HG03342 (cell line): ENCODE data around the gene WSB1.

Experiments used
- ATAC-seq: cut with Tn5 transposase; IDR thresholded peaks from one replicate; pipeline ENCODE4 v1.9.1; 2021; ENCODE audit warnings: mild to moderate bottlenecking, moderate library complexity; ENCODE audit not compliant: unreplicated experiment

WSB1 gene

DNA sequence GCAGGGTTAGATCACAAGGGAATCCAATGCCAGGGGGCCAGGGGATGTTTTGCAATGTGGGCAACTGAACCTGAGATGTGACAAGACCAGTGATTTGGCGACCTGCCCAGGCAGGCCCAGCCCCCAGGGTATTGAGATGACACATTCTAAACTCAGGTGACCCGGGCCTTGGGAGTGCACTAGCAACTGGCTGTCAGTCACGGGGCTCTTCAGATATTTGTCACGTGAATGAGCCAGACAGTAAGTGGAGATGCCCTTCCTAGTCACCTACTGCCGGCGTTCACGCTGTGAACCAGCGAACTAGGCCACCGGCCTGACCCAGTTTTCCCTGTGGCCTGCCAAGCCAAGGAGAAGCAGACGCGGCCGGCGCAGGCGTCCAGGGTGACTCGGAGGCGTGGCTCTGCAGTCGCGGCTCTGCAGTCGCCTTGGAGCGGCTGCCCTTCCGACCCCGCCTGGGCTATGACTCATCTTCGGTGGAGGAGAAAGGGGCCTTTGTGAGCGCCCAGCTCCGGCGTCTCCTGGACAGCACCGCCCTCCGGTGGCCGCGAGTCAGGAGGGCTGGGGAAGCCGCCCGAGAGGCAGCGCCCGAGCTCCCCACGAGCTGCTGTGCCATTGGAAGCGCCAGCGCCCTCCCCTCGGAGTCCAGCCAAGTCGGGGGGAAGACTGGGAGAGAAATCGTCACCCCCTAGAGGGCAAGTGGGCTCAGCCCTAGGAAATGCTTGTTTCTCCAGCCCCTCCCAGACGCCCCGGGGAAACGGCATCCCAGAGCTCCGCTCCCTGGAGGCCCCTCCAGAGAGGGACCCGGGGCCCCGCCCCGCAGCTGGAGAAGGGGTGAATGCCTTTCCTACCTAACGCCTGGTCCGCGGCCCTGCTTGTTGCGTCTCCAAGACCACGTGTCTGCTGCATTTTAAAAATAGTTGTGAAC lies 38.8 kb downstream of the WSB1 start:
- ATAC-seq = peak; percentile 88

DNA sequence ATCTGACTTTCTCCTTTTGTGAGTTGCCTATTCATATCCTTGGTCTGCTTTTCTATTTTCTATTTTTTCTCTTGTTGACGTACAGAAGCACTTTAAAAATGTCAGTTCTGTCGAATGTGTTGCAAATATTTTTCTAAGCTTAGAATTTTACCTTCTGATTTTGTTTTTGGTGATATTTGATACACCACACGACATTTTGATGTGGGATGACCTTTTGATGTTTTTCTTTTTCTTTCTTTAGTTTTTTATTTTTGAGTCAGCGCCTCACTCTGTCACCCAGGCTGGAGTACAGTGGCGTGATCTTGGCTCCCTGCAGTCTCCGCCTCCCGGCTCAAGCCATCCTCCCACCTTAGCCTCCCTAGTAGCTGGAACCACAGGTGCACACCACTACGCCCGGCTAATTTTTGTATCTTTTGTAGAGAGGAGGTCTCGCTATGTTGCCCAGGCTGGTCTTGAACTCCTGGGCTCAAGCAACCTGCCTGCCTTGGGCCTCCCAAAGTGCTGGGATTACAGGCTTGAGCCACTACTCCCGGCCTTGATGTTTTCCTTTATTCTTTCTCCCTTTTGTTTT lies 39.6 kb downstream of the WSB1 start:
- ATAC-seq = no peak

DNA sequence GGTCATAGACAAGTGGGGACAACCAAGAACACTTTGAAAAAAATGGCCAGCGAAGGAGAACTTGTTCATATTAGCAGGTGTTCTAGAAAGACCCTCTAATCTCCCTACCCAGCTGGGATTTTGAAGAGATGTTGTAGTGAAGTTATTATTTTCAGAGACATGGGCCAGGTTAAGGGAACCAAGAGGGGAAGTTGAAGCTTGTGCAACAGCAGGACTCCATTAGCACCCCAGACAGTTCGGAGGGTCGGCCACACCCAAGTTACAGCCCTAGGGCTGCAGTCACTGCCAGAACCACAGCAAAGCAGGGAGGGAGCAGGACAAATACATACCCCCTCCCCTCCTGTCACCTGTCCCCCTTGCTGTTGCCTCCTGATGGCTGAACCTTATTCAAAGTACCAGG lies 42.3 kb downstream of the WSB1 start:
- no peak for ATAC-seq

DNA sequence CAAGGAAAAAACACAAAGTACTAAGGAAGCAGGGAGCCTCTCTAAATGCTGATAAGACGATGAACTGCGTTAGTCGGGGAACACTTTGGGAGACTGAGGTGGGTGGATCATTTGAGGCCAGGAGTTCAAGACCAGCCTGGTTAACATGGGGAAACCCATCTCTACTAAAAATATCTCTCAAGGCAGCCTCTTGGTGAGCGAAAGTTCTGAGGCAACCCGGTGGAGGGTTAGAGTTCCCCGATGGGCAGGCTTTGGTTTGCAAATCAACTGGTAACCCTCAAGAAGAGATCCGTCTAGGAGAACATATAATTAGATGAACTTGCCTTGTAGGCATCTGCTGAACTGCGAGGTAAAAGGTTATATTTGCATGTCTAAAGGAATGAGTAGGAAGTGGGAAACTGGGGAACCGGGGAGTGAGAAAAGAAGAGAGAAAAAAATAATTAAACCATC lies 44.6 kb downstream of the WSB1 start:
- no peak for ATAC-seq

DNA sequence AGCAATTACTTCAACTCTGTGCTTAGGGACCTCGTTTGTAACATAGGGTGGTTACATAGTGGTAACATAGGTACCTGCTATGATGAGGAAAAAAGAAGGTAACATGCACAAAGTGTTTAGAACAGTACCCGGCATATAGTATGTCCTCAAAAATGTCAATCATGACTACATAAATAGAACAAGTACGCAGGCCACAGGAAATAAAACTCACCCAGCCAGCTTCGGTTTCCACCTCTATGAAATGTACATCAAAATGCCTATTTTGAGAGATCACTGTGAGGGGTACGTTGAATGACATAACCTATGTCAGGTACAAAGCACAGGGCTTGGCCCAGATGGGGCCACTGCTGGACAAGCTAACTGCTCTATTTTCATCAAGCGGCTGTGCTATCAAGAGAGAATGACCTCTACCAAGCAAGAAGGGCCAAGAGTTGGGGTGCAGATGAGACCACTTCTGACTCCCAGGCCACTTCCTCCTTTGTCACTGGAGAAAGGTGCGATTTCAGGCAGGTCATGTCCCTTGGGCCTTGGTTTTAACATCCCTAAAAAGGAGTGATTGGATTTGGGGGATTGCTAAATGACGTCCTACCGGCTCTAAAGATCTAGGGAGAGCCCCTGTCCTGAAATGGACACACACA lies 45.4 kb downstream of the WSB1 start:
- ATAC-seq = no peak

DNA sequence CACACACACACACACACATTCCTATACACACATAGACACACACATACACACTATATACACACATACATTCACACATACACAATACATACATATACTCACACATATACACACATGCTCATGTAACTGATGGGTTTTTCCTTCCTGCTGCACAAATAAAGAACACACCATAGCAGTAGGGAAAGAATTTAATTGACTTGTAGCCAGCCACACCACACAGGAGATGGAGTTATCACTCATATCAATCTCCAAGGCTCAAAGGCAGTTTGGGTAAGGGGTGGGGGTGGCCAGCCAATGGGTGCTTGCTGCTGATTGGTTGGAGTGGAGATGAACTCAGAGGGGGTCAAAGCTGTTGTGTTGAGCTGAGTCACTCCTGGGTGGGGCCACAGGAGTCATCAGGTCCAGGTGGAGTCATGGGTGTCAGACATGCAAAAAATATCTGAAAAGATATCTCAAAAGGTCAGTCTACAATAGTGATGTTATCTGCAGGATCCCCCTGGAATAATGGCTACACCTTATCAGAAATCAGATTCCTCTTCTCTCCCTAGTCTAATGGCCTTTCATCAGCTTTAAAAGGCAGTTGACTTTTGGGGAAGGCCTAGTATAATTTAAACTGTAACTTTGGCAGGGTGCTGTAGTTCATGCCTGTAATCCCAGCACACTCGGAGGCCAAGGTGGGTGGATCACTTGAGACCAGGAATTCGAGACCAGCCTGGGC lies 46.1 kb downstream of the WSB1 start:
- no peak for ATAC-seq

DNA sequence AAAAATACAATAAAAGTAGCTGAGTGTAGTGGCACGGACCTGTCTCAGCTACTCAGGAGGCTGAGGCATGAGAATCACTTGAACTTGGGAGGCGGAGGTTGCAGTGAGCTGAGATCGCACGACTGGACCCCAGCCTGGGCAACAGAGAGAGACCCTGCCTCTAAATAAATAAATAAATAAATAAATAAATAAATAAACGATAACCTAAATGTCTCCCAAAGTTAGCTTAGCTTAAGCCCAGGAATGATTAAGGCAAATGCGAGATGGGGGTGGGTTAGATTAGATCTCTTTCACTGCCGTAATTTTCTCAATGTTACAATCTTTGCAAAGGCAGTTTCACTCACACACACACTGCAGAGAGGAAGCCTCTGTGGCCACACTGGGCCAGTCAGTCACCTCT lies 46.7 kb downstream of the WSB1 start:
- ATAC-seq = no peak

DNA sequence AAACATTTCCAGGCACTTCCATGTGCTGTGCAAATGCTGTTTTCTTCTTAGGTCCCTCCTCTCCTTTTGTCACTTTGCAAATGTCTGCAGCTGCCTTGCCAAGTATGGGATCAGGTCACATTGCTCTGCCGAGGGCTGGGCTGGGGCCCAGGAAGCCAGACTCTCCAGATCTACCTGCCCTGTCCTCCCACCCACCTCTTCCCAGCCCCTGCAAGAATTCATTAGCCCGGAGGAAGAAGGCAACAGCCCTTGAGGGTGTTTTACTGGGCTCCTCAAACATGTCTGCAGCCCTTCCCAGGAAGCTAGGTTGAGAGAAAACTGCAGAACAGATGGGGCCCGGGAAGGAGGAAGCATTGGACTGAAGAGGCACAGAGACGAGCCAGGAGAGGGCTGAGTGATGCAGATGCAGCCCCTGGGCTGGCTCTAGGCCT lies 47.1 kb downstream of the WSB1 start:
- ATAC-seq = no peak

DNA sequence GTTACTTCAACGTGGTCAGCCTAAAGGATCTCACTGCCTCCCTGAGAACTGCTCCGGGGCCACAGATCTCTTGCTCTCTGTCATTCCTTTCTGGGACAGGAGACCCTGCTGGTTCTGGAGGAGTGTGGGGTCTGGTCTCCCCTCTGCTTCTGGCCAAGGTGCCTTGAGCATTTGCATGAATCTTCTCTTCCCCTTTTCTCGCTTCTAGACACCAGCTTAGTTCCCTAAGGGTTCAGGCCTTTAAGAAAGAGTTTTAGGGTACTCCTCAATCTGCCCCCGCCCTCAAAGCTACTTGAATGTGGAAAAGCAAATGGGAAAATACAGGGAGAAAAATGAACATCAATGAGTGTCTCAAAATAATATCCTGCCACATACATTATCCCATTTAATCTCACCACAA lies 48.1 kb downstream of the WSB1 start:
- ATAC-seq = no peak

DNA sequence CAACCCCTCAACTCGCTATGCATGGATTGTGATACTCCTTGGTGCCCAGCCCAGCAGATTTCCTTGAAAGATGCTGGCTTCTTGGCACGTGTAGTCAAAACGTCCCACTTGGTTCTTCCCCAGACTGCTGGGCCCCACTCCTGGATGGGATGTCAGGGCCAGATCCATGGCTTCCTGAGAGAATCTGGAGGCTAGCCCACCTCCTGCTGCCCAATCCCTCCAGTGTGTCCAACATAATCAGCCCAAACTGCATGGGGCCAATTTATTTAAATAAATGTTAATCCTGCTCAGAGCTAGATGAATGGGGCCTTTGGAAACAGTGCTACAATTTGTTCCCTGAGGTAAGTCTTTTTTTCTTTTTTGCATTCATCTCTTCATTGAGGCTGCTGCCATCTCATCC lies 49.4 kb downstream of the WSB1 start:
- no peak for ATAC-seq

DNA sequence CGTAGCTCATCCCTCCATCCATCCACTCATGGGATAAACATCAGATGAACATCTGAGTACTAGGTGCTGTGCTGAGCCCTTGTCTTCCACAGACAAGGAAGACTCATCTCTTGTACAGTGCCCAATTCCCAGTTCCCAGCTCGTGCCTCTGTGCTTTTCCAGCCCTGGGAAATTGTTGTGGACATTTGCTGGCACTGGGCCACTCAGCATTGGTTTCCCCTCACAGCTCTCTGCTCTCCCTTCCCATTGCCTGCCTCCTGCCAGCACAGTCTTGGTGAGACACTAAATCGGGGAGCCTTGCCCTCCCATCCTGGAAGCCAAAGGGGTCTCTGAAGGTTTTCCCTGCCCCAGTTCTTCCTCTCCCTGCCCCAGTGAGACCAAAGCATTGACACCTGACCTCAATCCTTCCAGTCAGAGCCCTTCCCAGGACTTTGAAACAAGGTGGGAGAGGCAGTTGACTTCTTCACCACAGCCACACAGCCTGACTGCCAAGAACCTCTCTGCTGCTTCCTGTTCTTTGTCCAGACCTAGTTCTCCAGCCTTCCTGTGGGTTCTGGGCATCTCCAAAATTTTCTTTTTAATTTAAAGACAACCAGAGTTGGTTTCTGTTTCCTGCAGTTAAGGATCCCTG lies 50.2 kb downstream of the WSB1 start:
- no peak for ATAC-seq

DNA sequence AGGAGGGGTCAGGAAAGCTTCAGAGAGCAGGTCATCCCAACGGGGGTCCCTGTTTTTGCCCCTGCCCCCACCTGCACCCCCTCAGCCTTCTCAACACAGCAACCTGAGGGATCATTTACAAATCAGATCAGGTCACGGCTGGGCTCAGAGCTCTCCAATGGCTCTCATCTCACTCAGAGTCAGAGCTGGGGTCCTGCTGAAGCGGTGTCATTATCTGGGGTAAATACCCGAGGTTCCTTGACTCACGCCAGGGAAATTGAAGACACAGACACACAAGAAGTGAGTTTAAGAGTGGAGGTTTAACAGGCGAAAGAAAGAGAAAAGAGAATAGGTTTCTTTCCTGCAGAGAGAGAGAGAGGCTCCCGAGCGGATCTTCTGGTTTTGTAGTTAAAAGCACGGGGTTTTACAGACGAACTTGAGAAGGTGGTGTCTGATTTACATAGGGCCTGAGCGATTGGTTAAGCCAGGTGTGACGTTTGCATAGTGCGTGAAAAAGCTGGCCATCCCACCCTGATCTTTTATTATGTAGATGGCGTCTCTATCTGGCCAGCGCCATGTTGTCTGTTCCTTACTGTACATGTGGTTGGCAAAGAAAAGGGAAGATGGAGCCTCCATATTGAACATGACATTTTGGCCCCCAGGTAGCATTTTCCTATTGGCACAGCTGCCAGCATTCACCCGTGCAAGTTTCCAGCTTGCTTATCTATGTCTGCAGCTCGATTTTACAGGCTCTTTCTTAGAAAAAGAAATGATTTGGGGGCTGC lies 51.4 kb downstream of the WSB1 start:
- no peak for ATAC-seq

DNA sequence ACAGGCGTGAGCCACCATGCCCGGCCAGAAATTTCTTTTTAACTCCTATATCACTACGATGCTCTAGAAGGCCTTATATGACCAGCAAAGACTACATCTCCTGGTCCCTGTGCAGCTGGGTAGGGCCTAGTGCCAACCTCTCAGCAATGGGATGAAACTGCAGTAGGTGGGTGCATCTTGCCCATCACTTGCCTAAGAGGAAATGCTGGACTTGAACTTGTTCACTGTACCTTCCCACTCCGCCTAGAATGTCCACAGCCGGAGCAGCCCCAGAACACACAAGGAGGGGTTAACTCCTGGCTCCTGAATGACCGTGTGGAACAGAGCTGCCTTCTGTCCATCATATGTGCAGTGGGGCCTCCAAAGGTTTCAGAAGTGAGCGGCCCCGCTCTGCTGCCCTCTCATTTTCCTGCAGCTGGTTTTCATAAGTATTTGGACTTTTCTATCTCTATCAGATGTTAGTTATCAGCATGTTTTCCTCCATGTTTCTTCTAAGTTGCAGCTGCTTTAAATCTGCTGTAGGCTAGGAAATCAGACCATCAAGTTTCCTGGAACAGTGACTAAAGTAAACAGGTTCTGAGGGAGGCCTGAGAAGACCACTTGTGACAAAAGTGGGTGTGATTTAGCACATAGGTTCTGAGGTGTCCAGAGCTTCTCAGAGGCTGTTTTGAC lies 52.5 kb downstream of the WSB1 start:
- no peak for ATAC-seq

DNA sequence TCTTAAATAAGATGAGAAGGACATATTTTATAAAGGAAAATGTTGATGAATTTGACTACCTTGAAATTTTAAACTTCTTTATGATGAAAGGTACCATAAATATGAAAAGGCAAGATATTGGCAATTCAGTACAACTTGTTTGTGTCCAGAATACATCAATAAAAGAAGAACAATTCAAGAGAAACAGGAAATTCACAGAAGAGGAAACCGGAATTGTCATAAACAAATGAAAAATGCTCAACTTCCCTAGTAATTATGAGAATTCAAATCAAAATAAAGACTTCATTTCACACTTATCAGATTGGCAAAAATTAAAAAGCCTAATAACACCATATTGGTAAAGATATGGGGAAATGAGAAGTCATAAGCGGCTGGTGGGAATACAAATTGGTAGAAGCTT lies 54.3 kb downstream of the WSB1 start:
- no peak for ATAC-seq

DNA sequence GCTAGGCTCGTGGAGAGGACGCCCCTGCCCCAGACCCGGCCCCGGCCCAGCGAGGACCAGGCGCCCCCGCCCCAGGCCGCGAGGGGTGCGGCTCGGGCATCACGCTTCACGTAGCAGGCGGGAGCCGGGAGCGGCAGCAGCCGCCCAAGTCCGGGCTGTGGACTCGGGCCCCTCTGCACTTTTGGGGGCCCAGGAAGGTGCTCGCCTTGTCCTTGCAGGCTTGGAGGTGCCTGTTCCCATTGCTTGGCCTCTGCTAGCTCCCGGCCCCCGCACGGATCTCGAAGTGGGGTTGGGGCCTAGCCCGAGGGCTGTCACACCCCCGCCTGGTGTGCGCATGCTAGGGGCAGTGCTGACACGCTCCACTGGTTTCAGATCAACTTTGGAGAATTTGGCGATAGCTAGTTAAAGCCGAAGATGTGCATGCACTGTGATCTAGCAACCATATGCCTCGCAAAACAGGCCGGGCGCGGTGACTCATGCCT lies 55.7 kb downstream of the WSB1 start:
- ATAC-seq = no peak

DNA sequence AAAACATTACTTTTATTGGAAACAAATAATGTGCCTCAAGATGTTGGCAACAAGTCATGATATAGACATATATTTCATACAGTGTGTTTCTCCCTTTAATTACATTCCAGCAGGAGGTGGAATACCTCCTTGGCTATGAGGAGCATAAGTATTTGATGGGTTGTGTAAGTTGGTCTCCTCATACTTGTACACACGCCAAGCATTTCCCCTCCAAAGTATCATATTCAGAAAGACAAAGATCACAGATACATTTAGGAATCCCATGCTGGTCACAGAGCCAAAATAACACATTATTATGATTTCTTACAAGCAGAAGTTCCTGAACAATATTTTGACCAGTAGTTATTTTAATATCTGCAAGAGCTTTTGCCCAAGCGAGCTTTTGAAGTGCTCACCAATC lies 57.8 kb downstream of the WSB1 start:
- no peak for ATAC-seq

DNA sequence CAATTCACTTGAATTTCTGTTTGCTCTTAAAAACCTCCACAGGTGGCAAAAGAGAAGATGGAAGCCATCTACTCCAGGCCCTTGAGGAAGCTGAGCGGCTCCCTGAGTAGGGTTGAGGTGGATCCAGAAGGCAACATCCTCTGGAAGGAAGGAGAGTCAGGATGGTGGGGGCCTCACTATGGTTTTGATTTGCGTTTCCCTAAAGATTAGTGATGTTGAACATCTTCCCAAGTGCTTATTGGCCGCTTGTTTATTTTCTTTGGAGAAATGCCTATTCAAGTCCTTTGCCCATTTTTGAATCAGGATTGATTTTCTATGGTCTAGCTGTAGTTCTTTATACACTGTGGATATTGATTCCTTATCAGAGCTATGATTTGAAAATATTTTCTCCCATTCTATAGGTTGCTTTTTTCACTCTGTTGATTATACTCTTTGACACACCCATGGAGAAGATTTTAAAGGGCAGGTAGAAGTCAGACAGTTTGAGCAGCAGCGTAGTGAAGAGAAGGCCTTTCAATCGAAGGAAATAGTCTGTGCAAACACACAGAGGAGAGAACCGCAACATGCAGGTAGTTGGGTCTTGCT lies 58.6 kb downstream of the WSB1 start:
- no peak for ATAC-seq

DNA sequence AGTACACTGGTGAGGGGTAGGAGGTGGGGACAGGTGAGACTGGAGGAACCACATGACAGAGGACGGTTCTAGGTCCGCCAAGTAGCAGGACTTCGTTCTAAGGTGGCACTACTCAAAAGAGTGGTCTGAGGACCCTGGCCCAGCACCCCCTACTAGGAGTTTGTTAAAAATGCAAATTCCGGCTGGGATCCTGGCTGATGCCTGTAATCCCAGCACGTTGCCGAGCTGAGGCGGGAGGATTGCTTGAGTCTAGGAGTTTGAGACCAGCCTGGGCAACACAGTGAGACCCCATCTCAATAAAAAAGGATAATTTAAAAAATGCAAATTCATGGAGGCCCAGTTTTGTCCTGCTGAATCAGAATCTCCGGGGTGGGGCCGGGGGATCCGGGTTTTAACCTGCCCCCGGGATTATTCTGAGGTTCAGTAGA lies 59.1 kb downstream of the WSB1 start:
- no peak for ATAC-seq

DNA sequence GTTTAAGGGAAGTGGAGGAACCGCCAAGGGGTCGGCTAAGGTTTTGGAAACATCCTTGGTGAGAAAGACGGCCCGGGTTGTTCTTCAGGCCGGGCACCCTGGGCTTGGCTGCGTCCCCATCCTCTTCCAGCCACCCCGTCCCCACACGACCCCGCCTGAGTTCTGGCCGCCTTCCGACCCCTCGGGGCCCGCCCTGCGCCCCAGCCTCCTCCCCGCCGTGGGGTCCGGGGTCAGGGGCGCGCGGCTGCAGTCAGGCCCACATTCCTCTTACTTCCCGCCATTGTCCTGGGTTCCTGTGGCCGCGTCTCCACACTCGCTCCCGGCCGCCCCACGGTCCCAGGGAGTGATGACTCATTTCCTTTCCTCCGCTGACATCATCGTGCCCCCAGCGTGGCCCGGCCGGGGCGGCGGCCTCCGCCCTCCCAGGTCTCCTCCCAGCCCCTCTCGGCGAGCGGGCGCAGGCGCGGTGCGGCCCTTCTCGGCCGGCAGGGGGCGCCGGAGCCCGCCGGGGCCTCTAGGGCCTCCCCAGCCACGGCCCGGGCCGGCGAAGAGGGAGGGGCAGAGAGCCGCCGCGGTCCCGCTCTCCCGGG lies 59.6 kb downstream of the WSB1 start:
- ATAC-seq = peak; percentile 81
